Peyer's patch (tissue), 4 donors: ENCODE measurements around the gene DOCK7.

Experiments used
- POLR2A ChIP-seq, 2 donors: fragments of 450-650 bp; IDR thresholded peaks; one replicate each; pipeline ENCODE4 v1.5.1; 2017; ENCODE audit warnings: antibody characterized with exemption in 2 of 2, mild to moderate bottlenecking in 2 of 2, moderate library complexity in 2 of 2
- TF ChIP-seq, protein P1 (sequence below), 6 experiments: fragments of 450-650 bp in 4 of 6; fragments of 200-600 bp in 2 of 6; sonication (generic) in 1 of 6; IDR thresholded peaks; one replicate each; pipeline ENCODE4 v1.5.1; 2017 to 2019; ENCODE audit warnings: antibody characterized with exemption in 6 of 6, mild to moderate bottlenecking in 3 of 6, moderate library complexity in 1 of 6

DNA sequence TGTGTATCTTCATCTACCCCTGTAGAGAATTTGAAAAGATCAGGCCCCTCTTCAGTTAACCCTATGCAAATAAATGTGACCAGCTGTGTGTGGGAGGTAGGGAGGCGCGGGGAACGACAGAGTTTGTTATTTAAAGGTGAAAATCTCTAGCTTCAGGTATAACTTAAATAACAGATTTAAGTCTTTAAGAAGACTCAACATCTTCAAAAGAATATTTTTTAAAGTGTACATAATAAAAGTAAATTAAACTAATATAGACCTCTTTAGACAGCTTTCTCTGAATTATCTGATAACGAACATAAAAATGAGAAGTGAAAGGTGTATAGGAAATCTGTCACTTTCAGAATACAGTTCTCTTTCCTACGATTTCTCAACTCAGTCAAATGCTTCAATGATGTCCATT lies 74.9 kb downstream of the DOCK7 start:
- TF ChIP-seq POLR2A (IDR thresholded peaks at IDR 0.05) = no peak
- TF ChIP-seq, protein P1, sequence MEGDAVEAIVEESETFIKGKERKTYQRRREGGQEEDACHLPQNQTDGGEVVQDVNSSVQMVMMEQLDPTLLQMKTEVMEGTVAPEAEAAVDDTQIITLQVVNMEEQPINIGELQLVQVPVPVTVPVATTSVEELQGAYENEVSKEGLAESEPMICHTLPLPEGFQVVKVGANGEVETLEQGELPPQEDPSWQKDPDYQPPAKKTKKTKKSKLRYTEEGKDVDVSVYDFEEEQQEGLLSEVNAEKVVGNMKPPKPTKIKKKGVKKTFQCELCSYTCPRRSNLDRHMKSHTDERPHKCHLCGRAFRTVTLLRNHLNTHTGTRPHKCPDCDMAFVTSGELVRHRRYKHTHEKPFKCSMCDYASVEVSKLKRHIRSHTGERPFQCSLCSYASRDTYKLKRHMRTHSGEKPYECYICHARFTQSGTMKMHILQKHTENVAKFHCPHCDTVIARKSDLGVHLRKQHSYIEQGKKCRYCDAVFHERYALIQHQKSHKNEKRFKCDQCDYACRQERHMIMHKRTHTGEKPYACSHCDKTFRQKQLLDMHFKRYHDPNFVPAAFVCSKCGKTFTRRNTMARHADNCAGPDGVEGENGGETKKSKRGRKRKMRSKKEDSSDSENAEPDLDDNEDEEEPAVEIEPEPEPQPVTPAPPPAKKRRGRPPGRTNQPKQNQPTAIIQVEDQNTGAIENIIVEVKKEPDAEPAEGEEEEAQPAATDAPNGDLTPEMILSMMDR (IDR thresholded peaks at IDR 0.05) = no peak
